Stimulated activated CD4-positive, alpha-beta T cell treated with anti-CD3 and anti-CD28 coated beads, Interleukin-12 subunit alpha, Interleukin-12 subunit beta, amount 100 ng/mL, for 48 hours (primary cell): ENCODE results near the gene MON1A.
"Not testable (repeated sequence)": the region's sequence is repeated elsewhere in the genome, so short reads cannot be mapped to it uniquely, and the experiment has no call there.

Source experiments
- DNase-seq, 3 donors: peaks; one replicate each; pipeline ENCODE4 v3.0.0-alpha.2; 2020; ENCODE audit warnings: low read depth in 2 of 3, low spot score in 1 of 3

Gene MON1A, protein sequence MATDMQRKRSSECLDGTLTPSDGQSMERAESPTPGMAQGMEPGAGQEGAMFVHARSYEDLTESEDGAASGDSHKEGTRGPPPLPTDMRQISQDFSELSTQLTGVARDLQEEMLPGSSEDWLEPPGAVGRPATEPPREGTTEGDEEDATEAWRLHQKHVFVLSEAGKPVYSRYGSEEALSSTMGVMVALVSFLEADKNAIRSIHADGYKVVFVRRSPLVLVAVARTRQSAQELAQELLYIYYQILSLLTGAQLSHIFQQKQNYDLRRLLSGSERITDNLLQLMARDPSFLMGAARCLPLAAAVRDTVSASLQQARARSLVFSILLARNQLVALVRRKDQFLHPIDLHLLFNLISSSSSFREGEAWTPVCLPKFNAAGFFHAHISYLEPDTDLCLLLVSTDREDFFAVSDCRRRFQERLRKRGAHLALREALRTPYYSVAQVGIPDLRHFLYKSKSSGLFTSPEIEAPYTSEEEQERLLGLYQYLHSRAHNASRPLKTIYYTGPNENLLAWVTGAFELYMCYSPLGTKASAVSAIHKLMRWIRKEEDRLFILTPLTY

DNA sequence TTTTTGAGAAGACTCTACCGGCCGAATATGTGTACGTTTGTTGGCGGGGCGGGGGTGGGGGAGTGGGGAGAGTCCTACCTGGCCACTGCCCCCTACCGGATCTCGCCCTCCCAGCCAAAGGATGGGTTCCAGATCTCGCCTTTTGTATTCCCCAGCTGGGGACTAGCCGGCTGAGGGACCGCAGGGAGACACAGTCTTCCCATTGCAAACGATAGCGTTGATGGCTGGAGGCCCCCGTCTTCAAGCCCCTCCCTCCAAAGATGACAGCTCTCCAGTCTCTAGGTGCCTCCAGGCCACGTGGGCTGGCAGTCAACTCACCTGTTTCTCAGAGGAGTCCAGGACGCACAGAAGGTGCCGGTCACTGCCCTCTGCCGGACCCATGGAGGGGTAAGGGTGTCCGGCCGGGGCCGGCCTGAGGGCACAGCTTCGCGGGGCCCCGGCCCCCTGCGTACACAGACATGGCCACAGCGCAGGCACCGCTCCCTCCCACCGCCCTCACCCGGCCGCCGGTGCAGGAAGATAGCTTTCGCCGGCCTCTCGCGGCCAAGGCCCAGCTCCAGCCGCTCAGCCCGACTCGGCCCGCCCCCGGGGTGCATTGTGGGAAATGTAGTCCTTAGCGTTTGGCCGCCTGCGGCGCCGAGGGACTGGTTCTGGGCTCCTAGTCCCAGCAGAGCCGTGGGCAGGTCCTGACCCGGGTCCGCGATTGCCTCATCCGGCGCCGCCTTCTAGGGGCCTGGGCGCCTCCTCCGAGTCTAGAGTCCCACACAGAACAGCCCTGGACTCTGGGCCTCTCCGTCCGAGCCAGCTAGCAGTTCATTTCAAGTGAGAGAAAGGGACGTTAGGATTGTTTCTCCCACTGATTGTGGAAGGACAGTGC lies at the start of gene MON1A:
Gene MON1A, minus strand, starts transcription at position 521 of the 877 bp plus-strand sequence. CDS start 16,465 bp downstream, outside the sequence.
- peak; percentile 78 to 90 (median 88) for DNase-seq

DNA sequence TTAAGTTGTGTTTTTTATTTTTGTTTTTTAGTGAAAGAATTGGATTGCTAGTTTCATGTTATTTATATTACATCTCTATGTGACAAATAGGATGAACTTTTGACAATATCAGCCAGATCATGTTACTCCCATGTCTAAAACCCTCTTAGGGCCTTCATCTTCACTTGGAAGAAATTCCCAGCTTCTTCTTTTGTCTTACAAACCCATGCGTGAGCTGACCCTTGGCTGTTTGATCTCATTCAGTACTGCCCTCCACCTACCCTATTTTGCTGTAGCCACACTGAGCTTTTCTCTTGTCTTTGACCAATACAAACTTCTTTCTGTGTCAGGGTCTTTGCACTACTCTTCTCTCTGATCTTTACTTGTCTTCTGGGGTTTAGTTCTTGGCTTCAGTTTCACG lies 47.3 kb upstream of the MON1A start:
- DNase-seq: no peak

DNA sequence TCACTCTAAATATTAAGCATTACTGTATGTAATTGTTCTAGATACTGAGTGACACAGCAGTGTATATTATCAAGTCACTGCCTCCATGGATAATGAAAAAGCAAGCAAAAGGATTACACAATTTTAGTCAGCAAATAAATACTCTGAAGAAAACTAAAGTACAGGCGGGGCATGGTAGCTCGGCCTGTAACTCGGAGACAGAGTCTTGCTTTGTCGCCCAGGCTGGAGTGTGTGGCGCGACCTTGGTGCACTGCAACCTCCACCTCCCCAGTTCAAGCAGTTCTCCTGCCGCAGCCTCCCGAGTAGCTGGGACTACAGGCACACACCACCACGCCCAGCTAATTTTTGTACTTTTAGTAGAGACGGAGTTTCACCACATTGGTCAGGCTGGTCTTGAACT lies 43.0 kb upstream of the MON1A start:
- no peak for DNase-seq

DNA sequence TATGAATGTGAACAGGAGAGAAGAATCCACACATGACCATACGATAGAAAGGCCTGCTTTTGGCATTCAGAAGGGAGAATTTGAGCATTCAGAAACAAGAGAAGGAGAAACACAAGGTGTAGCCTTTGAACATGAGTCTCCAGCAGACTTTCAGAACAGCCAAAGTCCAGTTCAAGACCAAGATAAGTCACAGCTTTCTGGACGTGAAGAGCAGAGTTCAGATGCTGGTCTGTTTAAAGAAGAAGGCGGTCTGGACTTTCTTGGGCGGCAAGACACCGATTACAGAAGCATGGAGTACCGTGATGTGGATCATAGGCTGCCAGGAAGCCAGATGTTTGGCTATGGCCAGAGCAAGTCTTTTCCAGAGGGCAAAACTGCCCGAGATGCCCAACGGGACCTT lies 38.7 kb upstream of the MON1A start:
- no peak for DNase-seq

DNA sequence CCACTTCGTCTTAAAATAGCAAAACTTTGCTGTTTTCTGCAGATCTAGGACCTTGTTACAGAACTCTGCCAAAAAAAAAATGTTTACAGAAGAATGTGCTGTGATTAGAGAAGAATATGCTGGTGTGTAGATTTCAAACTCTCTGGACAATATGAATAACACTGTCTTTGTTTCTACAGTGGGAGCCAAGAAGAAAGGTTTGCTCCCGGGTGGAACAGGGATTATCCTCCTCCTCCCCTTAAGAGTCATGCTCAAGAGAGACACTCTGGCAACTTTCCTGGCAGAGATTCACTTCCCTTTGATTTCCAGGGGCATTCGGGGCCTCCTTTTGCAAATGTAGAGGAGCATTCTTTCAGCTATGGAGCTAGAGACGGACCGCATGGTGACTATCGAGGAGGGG lies 37.7 kb upstream of the MON1A start:
- no peak for DNase-seq

DNA sequence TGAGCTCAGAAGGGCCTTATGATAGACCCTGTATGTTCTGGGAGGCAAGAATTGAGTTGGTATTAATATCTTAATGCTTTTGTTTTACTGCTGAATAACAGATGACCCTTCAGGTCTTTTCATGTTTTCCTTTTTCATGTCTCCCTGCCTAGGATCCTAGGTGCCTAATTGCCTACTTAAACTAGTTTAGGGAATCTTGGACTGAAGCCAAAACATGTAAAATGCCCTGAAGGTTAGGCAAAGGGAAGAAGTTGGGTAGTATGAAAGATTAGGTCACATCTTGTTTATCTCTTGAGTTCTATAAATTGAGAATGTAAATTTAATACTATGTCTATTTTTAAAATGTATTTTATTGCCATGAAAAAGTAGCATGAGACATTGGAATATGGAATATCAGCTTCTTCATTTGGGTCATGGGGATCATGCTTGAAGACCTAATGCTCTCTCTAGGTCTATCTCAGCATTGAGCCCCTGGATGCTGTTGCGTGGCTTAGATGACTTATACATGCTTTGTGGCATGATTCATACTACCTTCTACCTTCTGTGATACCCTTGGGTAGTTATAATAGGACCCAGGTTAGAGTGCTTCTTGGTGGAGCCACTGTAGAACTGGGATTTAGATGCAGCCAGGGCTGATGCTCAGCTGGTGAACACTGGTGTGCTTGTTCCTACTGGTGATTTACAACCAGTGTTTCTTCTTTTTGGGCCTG lies 36.8 kb upstream of the MON1A start:
- DNase-seq: no peak

DNA sequence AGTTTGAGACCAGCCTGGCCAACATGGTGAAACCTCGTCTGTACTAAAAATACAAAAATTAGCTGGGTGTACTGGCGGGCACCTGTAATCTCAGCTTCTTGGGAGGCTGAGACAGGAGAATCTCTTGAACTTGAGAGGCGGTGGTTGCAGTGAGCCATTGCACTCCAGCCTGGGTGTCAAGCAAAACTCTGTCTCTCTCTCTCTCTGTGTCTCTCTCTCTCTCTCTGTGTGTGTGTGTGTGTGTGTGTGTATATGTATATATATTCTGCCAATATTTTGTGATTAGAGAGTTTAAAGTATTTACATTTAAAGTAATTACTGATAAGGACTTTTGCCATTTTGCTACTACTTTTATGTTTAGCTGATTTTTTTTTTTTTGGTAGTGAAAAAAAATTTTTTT lies 26.0 kb upstream of the MON1A start:
- DNase-seq: no peak

DNA sequence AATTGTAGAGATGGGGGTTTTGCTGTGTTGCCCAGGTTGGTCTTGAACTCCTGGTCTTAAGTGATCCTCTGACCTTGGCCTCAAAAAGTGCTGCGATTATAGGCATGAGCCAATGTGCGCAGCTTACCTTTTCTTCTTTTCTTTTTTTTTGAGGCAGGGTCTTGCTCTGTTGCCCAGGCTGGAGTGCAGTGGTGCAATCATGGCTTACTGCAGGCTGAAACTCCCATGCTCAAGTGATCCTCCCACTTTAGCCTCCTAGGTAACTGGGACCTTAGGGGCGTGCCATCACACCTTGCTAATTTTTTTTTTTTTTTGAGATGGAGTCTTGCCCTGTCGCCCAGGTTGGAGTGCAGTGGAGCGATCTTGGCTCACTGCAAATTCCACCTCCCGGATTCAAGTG lies 23.3 kb upstream of the MON1A start:
- DNase-seq: no peak

DNA sequence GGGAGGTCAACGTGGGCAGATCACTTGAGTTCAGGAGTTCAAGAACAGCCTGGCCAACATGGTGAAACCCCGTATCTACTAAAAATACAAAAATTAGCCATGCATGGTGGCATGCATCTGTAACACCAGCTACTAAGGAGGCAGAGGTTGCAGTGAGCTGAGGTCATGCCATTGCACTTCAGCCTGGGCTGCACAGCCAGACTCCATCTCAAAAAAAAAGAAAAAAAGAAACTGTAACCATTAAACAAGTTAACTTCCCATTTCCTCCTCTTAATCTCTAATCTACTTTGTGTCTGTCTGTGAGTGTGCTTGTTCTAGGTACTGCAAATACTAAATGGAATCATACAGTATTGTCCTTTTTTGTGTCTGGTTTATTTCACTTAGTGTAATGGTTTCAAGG lies 13.0 kb upstream of the MON1A start:
- no peak for DNase-seq

DNA sequence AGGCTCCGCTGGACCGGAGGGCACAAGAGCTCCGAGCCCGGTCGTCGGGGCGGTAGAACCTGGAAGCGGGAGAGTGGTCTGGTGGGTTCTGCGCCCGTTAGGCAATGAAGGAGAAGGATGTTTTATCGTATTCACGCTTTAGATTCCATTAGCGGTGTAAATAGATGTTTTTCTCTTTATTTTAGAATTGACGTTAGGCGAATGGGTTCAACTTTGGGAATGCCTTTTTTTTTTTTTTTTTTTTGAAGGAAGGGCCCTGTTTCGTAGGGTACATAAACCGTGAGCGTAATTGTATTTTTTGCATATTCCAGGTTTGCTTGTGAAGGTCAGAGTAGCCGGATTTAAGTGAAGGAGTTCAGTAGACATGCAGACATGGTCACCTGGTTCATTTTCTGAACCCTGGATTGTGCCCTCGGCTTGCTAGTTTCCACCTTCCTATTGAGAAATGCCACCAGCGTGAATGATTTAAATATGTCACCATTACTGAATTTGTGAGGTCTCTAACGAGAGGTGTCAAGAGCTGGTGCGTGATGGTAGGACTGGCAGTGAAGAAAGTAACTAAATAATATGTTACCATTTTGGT lies 11.1 kb upstream of the MON1A start:
- DNase-seq: no peak

DNA sequence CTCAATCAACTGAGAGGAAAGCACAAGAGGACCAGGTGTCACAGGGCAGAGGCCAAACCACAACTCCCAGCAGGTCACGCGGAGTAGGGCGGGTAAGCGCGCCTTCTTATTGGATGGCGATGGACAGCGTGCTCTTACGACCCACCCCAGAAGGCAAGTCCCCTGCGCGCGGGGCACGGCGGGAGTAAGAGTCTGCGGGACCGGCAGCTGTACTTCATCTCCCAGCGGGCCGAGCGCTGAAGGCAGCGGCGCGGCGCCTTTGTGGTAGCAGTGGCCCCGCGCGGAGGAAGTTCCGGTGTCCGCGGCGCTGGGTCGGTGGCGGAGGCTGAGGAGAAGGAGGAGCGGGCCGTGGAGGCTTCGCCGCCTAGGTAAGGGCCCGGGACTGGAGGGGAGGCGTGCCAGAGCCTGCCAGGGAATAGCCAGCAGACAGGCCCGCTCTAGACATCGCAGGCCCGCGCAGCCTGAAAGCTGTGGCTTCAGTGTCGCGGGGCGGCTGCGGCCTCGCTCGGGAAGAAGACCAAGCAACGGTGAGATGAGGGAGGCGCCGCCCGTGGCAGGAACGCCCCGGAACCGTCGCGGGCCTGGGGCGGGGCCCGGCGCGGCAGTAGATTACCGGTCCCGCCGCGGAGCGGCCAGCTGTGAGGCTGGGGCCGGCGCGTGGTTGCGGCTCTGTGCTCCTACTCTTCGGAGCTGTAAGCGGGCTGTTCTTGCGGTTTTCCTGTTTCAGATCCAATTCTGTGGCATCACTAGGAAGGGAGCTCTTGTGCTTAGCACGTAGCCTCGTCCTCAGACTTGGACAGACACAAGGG lies 10.5 kb upstream of the MON1A start, which contains the start of gene RBM6:
Gene RBM6, plus strand, starts transcription at position 293 of the 809 bp plus-strand sequence. CDS start 22,492 bp downstream, outside the sequence.
- peak; percentile 87 to 93 (median 92) for DNase-seq

DNA sequence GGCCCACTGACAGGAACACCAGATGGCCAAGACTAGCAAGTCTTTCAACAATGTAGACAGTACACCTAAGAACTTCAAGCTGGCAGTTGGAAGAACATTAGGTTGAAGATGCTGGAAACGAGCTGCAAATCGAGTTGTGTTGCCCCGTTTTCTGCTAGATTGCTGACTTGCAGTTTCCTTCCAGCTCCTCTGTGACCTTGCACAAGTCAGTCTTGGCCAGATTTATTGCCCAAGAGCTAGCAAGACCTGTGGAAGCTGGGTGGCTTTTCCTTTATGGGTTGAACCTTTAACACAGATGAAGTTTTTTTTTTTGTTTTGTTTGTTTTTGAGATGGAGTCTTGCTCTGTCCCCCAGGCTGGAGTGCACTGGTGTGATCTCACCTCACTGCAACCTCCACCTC lies 7.5 kb upstream of the MON1A start:
- no peak for DNase-seq

DNA sequence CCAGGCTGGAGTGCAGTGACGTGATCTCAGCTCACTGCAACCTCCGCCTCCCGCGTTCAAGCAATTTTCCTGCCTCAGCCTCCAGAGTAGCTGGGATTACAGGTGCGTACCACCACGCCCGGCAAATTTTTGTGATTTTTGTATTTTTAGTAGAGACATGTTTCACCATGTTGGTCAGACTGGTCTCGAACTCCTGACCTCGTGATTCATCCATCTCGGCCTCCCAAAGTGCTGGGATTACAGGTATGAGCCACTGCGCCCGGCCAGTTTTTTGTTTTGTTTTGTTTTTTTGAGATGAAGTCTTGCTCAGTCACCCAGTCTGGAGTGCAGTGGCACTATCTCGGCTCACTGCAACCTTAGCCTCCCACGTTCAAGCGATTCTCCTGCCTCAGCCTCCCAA lies 2.7 kb upstream of the MON1A start:
- not testable (repeated sequence) for DNase-seq

DNA sequence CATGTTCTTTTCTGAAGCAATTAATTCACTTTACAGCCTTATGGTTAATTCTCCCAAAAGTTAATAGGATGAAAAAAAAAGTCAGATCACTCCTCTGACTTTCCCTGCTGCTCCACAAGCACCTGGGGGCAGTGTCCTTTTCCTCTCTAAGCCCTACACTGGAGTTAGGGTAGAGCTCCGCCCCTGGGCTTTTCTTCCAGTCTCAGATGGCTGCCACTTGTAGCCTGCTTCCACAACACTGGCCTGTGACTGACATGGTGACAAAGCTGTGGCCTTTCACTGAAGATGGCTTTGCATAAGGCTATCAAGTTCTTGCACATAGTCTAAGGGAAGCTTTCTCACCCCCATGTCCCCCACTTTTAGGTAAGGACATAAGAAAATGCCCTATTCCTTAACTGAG lies 1.3 kb upstream of the MON1A start:
- no peak for DNase-seq

DNA sequence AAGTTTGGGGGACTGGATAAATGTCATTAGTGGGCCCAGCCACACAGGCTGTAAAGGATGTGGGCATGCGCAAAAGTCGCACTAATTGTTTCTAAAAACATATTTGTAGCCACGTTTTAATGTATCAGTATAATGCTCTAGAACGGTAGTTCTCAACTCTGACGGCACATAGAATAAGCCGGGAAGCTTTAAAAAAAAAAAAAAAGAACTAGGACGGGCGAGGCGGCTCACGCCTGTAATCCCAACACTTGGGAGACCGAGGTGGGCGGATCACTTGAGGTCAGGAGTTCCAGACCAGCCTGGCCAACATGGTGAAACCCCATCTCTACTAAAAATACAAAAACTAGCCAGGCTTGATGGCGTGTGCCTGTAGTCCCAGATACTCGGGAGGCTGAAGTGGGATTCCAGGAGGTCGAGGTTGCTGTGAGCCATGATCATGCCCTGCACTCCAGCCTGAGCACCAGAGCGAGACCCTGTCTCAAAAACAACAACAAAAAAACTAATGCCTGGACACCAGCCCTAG lies 618 bp upstream of the MON1A start:
- DNase-seq: no peak

DNA sequence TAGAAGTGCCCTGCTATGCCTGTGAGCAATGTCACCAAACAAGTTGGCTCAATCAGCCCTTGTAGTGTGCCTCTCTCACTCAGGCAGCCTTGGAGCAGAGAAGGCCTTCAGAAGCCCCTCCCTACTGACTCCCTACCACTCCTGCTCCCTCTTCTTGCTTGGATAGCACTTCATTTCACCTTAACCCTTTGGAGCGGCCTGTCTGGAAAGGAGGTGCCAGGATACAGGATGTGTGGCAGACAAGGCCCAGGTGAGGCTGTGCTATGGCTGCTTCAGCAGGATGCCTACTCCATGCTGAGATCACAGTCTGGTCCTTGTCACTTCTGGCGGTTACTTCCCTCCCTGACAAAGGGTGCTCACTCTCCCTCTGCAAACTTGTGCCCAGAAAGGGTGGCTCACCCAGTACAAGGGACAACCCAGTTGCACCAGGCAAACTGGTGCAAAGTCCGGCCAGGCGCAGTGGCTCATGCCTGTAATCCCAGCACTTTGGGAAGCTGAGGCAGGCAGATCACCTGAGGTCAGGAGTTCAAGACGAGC lies 1.1 kb downstream of the MON1A start:
- DNase-seq: no peak

DNA sequence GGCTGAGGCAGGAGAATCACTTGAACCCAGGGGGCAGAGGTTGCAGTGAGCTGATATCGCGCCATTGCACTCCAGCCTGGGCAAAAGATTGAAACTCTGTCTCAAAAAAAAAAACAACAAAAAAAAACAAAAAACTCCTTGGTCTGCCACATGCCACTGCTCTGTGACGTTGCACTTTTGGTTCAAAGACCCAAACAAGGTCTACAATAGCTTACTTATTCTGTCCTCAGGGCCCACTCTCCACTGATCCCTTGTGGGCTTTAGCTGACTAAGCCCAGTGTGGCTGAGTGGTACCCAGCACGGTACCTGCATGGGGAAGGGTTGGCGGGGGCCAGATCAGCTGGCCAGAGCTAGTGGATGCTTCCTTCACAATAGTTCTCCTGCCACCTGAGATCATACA lies 1.8 kb downstream of the MON1A start:
- DNase-seq: no peak

DNA sequence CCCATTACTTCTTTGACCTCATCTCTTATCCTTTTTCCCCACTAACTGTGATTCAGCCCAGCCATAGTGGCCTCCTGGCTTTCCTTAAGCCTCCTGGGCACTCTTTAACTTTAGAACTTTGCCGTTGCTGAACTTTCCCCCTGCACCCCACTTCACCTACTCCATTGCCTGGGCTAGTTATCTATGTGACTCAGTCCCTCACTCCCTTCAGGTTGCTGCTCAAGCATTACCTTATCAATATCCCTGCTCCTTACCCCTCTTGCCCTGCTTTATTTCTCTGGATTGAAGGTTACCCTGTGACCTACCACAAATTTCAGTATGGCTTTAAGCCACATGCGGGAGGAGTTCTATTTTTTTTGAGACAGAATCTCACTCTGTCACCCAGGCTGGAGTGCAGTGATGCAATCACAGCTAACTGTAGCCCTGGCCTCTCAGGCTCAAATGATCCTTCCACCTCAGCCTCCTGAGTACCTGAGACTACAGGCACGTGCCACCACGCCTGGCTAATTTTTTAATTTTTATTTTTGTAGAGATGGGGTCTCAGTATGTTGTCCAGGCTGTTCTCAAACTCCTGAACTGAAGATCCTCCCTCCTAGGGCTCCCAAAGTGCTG lies 3.4 kb downstream of the MON1A start:
- no peak for DNase-seq

DNA sequence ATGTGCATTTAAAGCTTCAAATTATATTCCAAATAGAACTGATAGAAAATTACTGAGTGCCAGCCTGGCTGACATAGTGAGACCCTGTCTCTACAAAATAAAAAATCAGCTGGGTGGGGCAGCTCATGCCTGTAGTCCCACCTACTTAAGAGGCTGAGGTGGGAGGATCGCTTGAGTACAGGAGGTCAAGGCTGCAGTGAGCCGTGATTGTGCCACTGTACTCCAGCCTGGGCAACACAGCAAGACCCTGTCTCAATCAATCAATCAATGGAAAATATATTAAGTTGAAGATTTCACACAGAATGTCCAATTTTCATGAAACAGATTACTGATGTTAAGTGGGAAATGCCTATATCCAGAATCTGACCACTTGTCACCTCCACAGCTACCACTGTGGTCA lies 4.1 kb downstream of the MON1A start:
- no peak for DNase-seq
